K562 (cell line): ENCODE results near the gene TMEM181. TPM values are rescaled to one million over a fixed set of nuclear protein-coding genes. Genes with fewer than 3 reads are reported as not detected.

Experiments
- ATAC-seq: fragments of 200-7000 bp; cut with Tn5 transposase; 3 replicates; pipeline ENCODE4 v1.9.1; 2020; ENCODE audit warnings: moderate library complexity
- BruUV-seq: library from RNA; stranded (reverse); fragments of 400-500 nt; replicated peaks from 2 replicates; lab custom pipeline; 2021; lab: Mats Ljungman, UMichigan
- CTCF ChIA-PET: fragments of 300-600 bp; formaldehyde crosslinking; extraction: SDS; loops from one replicate; lab custom pipeline; 2021; ENCODE audit warnings: low intra/inter-chr PET ratio; lab: Yijun Ruan, JAX
- POLR2A ChIA-PET: fragments of 300-600, 350-650 bp; sonication (Branson Sonifier 250); formaldehyde crosslinking; extraction: SDS; loops from one replicate; lab custom pipeline; 2021; ENCODE audit warnings: antibody characterized with exemption, inconsistent platforms; lab: Yijun Ruan, JAX
- DNase-seq, 4 experiments: peaks; one replicate each; pipeline versions ENCODE4 v3.0.0 to v3.0.0-alpha.2; 2011 to 2018; ENCODE audit warnings: low spot score in 3 of 4, mixed read lengths in 3 of 4; ENCODE audit errors: extremely low read depth in 1 of 4
- FAIRE-seq: peaks from 2 replicates; lab custom pipeline; 2011; peaks lifted over from hg19 to GRCh38; lab: Jason Lieb, UNC
- H2AFZ ChIP-seq: 2 replicates; pipeline ENCODE4 v1.6.0; 2011; ENCODE audit warnings: low read depth, low read length, control low read depth, inconsistent platforms
- H3K27ac ChIP-seq: fragments of 200-600 bp; 3 replicates; pipeline ENCODE4 v1.8.0; 2011; ENCODE audit warnings: low read depth, mild to moderate bottlenecking, control low read depth, inconsistent platforms, low read length, moderate library complexity, mixed read lengths; ENCODE audit errors: extremely low read depth
- H3K27me3 ChIP-seq, 2 experiments: fragments of 300-600 bp in 1 of 2; 2 replicates in 1 of 2; 3 replicates in 1 of 2; pipeline versions ENCODE4 v1.6.0 to v1.8.0; 2011; ENCODE audit warnings: inconsistent platforms in 2 of 2, low read length in 2 of 2, mild to moderate bottlenecking in 1 of 2, mixed read lengths in 1 of 2, moderate library complexity in 1 of 2; ENCODE audit not compliant: control insufficient read depth in 2 of 2, insufficient read depth in 2 of 2
- H3K36me3 ChIP-seq: fragments of 300-600 bp; 3 replicates; pipeline ENCODE4 v1.8.0; 2011; ENCODE audit warnings: mild to moderate bottlenecking, low read length, inconsistent platforms; ENCODE audit not compliant: control insufficient read depth, insufficient read depth
- H3K4me1 ChIP-seq, 2 experiments: fragments of 200-600 bp in 1 of 2; replicated peaks in 1 of 2; 2 replicates in 1 of 2; 3 replicates in 1 of 2; pipeline versions ENCODE4 v1.5.1 to v1.8.0; 2011; ENCODE audit warnings: inconsistent platforms in 2 of 2, low read length in 2 of 2, mild to moderate bottlenecking in 1 of 2, mixed read lengths in 1 of 2, moderate library complexity in 1 of 2; ENCODE audit not compliant: control insufficient read depth in 2 of 2, insufficient read depth in 2 of 2
- H3K4me2 ChIP-seq: 2 replicates; pipeline ENCODE4 v1.6.1; 2011; ENCODE audit warnings: low read length, control low read depth, inconsistent platforms, mixed read lengths; ENCODE audit not compliant: insufficient read depth
- H3K4me3 ChIP-seq: fragments of 200-600 bp; sonication (generic), shearing (Covaris generic); 2 replicates; pipeline ENCODE4 v1.5.1; 2016; ENCODE audit warnings: control low read depth, inconsistent platforms
- H3K79me2 ChIP-seq: fragments of 200-600 bp; 3 replicates; pipeline ENCODE4 v1.8.0; 2011; ENCODE audit warnings: low read length, inconsistent platforms; ENCODE audit not compliant: control insufficient read depth, insufficient read depth
- H3K9ac ChIP-seq, 2 experiments: 2 replicates each; pipeline versions ENCODE4 v1.6.0 to v1.6.1; 2011; ENCODE audit warnings: low read depth in 2 of 2, low read length in 2 of 2, control low read depth in 1 of 2, inconsistent platforms in 1 of 2, mild to moderate bottlenecking in 1 of 2, mixed read lengths in 1 of 2; ENCODE audit not compliant: insufficient read depth in 1 of 2
- H3K9me1 ChIP-seq: one replicate; pipeline ENCODE4 v1.6.0; 2011; ENCODE audit warnings: inconsistent platforms, mild to moderate bottlenecking, low read length, moderate library complexity; ENCODE audit not compliant: control insufficient read depth, insufficient read depth
- H3K9me3 ChIP-seq: replicated peaks from 2 replicates; pipeline ENCODE4 v1.5.1; 2011; ENCODE audit warnings: low read depth, low read length, inconsistent platforms; ENCODE audit not compliant: control insufficient read depth, insufficient read depth
- H4K20me1 ChIP-seq: replicated peaks from 2 replicates; pipeline ENCODE4 v1.6.1; 2011; ENCODE audit warnings: low read length, inconsistent platforms, mixed read lengths; ENCODE audit not compliant: control insufficient read depth, insufficient read depth
- DACH1 ChIP-seq: fragments of 450-650 bp; IDR thresholded peaks from 2 replicates; pipeline ENCODE4 v1.6.1; 2018; ENCODE audit not compliant: partially characterized antibody
- GATAD2B ChIP-seq: fragments of 450-650 bp; IDR thresholded peaks from 2 replicates; pipeline ENCODE4 v1.6.1; 2017; ENCODE audit warnings: mild to moderate bottlenecking, borderline replicate concordance
- HDAC6 ChIP-seq: IDR thresholded peaks from 2 replicates; pipeline ENCODE4 v1.6.1; 2012; ENCODE audit warnings: low read depth, mild to moderate bottlenecking, control low read depth, inconsistent platforms, low read length, moderate library complexity
- HIVEP1 ChIP-seq: fragments of 250-450 bp; sonication (Bioruptor Pico); IDR thresholded peaks from 2 replicates; pipeline ENCODE4 v1.4.0; 2020; ENCODE audit warnings: mild to moderate bottlenecking
- MBD2 ChIP-seq: sonication (generic); IDR thresholded peaks from 2 replicates; pipeline ENCODE4 v1.6.1; 2016; ENCODE audit warnings: low read depth, borderline replicate concordance
- NCOA1 ChIP-seq: fragments of 450-650 bp; IDR thresholded peaks from 2 replicates; pipeline ENCODE4 v1.6.1; 2016; ENCODE audit warnings: low read depth
- NR1H2 ChIP-seq: sonication (generic); formaldehyde crosslinking; IDR thresholded peaks from 2 replicates; pipeline ENCODE4 v1.4.0; 2020; ENCODE audit warnings: mild to moderate bottlenecking, missing genetic modification reagents
- NR4A1 ChIP-seq, 2 experiments: fragments of 250-450 bp in 1 of 2; fragments of 450-650 bp in 1 of 2; sonication (Bioruptor Pico) in 1 of 2; IDR thresholded peaks; 2 replicates each; pipeline versions ENCODE4 v1.4.0 to v1.6.1; 2016 to 2020; ENCODE audit warnings: mild to moderate bottlenecking in 2 of 2, missing compliant biosample characterization in 1 of 2, missing genetic modification characterization in 1 of 2, moderate library complexity in 1 of 2
- POLR2G ChIP-seq: fragments of 200-400 bp; formaldehyde crosslinking; IDR thresholded peaks from 2 replicates; pipeline ENCODE4 v1.6.1; 2017; ENCODE audit warnings: low read depth, mild to moderate bottlenecking, antibody characterized with exemption, low read length, moderate library complexity
- SMAD4 ChIP-seq: fragments of 250-450 bp; sonication (Bioruptor Pico); conservative IDR thresholded peaks from 2 replicates; pipeline ENCODE4 v1.8.0; 2021; ENCODE audit warnings: inconsistent platforms, mild to moderate bottlenecking, moderate library complexity
- ZNF133 ChIP-seq: fragments of 250-450 bp; sonication (Bioruptor Pico); IDR thresholded peaks from 2 replicates; pipeline ENCODE4 v1.4.0; 2020; ENCODE audit warnings: mild to moderate bottlenecking
- ZNF707 ChIP-seq: fragments of 250-450 bp; sonication (Bioruptor Pico); conservative IDR thresholded peaks from 2 replicates; pipeline ENCODE4 v1.8.0; 2022; ENCODE audit warnings: inconsistent platforms, mild to moderate bottlenecking, moderate library complexity
- ZSCAN32 ChIP-seq: fragments of 450-650 bp; formaldehyde crosslinking; IDR thresholded peaks from 2 replicates; pipeline ENCODE4 v1.4.0; 2020; ENCODE audit warnings: mild to moderate bottlenecking, moderate library complexity
- WGBS: fragments of 100-300 bp; shearing (Covaris generic); methylation state at CpG from one replicate; pipeline ENCODE4 v1.1.6; 2016; ENCODE audit warnings: low coverage, mixed read lengths; ENCODE audit not compliant: insufficient coverage; ENCODE audit errors: missing lambda C conversion rate; 5-methylcytosine and 5-hydroxymethylcytosine counted together
- in situ Hi-C: fragments of 300-500 bp; cut with MboI; formaldehyde crosslinking; loops from 4 replicates; pipeline ENCODE4 v1.15.0; 2018; ENCODE audit warnings: inconsistent platforms, mixed read lengths
- intact Hi-C: fragments of 100-400 bp; cut with micrococcal nuclease; formaldehyde crosslinking; loops from 2 replicates; pipeline ENCODE4 v1.14.2; 2022
- polyA plus RNA-seq, 8 experiments: library from polyadenylated mRNA; depleted of rRNA in 4 of 8; stranded (reverse) in 5 of 8; unstranded in 3 of 8; fragments of >200 nt; fragmentation: Nextera tagmentation in 2 of 8; fragmentation: Illumina TruSeq in 1 of 8; extraction: Ambion mirVana in 2 of 8; extraction: Trizol in 1 of 8; gene quantifications; 2 replicates each; pipeline versions ENCODE4 v1.2.1 to v1.2.3, GENCODE V29; 2011 to 2014; ENCODE audit warnings: inconsistent platforms in 1 of 8, missing spikeins in 1 of 8
- total RNA-seq, 7 experiments: library from RNA; depleted of rRNA in 6 of 7; stranded (reverse); fragments of >200 nt in 6 of 7; fragmentation: Illumina TruSeq in 2 of 7; extraction: Trizol in 2 of 7; gene quantifications; 2 replicates each; pipeline versions ENCODE4 v1.2.1 to v1.2.3, GENCODE V29; 2011 to 2021; ENCODE audit warnings: low replicate concordance in 1 of 7
- TF ChIP-seq, protein P1 (sequence below): sonication (generic); formaldehyde crosslinking; IDR thresholded peaks from 2 replicates; pipeline ENCODE4 v1.9.0; 2022; ENCODE audit warnings: mild to moderate bottlenecking, missing genetic modification reagents

TMEM181 gene
- total and polyA plus RNA-seq, 9 of the 15 experiments (the other 6 are each of a cell fraction or from before 2014, with no cell fraction given) = 5.6 to 27.2 (median 19.9) TPM

DNA sequence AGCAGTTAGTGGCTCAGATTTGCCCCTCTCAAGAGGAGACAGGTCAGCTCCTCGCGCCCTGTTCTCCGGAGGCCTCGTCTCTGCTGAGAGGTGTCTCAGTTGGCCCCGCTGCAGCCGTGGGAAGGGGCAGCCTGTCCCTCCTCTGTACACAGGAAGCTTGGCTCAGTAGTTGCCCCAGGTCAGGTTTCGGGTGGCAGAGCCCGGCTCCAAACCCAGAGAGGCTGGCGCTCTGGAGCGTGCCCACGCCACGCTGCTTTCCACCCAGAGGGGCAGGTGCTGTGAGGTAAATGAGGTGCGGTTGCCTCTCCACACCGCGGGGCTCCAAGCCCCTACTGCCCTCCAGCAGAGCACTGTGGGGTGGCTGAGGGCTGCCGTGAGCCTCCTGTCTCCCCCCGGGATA is 68.7 kb downstream of the TMEM181 start:
- Histone ChIP-seq H3K4me2 (no peak overlapping the region), H3K9ac (no peak overlapping the region; a peak in 1 of 4 replicates), H3K27ac (no peak overlapping the region), H3K9me3 (no peaks in the 10 kb centered on the region), H2AFZ (no peak overlapping the region), H3K9me1 (no peaks in the 10 kb centered on the region), H4K20me1 (peaks cover 12% of the 10 kb centered on the region), H3K4me3 (no peak overlapping the region), H3K27me3 (no peaks in the 10 kb centered on the region), H3K4me1 (peaks cover 17 to 21% of the 10 kb centered on the region in 2 experiments), H3K36me3 (peaks cover 92% of the 10 kb centered on the region; the same call in 2 of the 3 replicates), H3K79me2 (no peaks in the 10 kb centered on the region)
- intact Hi-C loops (no loop called here), in situ Hi-C loops (no loop called here)
- no peak for TF ChIP-seq ZNF133 (CRISPR knock-in tag)
- no peak for TF ChIP-seq DACH1
- no peak for TF ChIP-seq ZSCAN32 (CRISPR knock-in tag)
- no peak for TF ChIP-seq SMAD4 (CRISPR knock-in tag)
- no peak for TF ChIP-seq GATAD2B
- TF ChIP-seq NCOA1 = no peak
- peak; percentile 31; the same call in 1 of the 2 replicates for TF ChIP-seq POLR2G
- TF ChIP-seq NR4A1 (CRISPR knock-in tag; IDR thresholded peaks at IDR 0.05) = no peak
- TF ChIP-seq NR4A1 (tag; IDR thresholded peaks at IDR 0.05) = no peak
- no peak for TF ChIP-seq ZNF707 (CRISPR knock-in tag)
- no peak for TF ChIP-seq MBD2
- TF ChIP-seq HDAC6 = no peak
- TF ChIP-seq, protein P1, sequence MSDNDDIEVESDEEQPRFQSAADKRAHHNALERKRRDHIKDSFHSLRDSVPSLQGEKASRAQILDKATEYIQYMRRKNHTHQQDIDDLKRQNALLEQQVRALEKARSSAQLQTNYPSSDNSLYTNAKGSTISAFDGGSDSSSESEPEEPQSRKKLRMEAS (CRISPR knock-in tag) = 0 out of 2 replicates have a peak, but pooled peaks have one; percentile 30
- TF ChIP-seq NR1H2 (CRISPR knock-in tag) = no peak
- TF ChIP-seq HIVEP1 = no peak
- ChIA-PET CTCF (interaction anchor here (1.1 kb wide), 1 partner anchor 63 kb away, joined by 3 read pairs; no protein-coding TSS in a partner anchor), POLR2A (interaction anchor here (0.7 to 1.9 kb wide), 4 partner anchors 10 to 46 kb away, joined by 3 to 5 read pairs (median 4); partner anchors contain the start of gene DYNLT1)
- DNase-seq = no peak
- FAIRE-seq = no peak
- 95% methylated on average over 17 of the region's 17 CpGs for WGBS
- ATAC-seq = no peak
- no TSS peak for BruUV-seq
